ENCODE measurements around the gene EHBP1L1.
"Not testable (repeated sequence)": the region's sequence is repeated elsewhere in the genome, so short reads cannot be mapped to it uniquely, and the experiment has no call there.

The EHBP1L1 gene

GRCh38 chr11:65636108-65637031, 60.5 kb downstream of the EHBP1L1 start:
- DNase-seq (ENCODE audit: low read depth) = no peak

- no peak for DNase-seq (ENCODE audit: low read depth)
Measured at GRCh38 chr11:65637032-65637557, 61.2 kb downstream of the EHBP1L1 start.

- DNase-seq (ENCODE audit: low read depth) = peak; percentile 62
Measured at GRCh38 chr11:65637794-65638419, 62.1 kb downstream of the EHBP1L1 start, which contains the start of gene SIPA1. Gene SIPA1 (plus strand): TSS chr11:65638101. CDS start chr11:65640922, 2,821 bp downstream.

- DNase-seq (ENCODE audit: low read depth) = not testable (repeated sequence)
Measured at GRCh38 chr11:65639228-65639597, 63.4 kb downstream of the EHBP1L1 start.

GRCh38 chr11:65639623-65640482, 64.0 kb downstream of the EHBP1L1 start:
- peak; percentile 33 for DNase-seq (ENCODE audit: low read depth)

GRCh38 chr11:65640483-65641296, 64.8 kb downstream of the EHBP1L1 start:
- DNase-seq (ENCODE audit: low read depth) = no peak

- no peak for DNase-seq (ENCODE audit: low read depth)
Measured at GRCh38 chr11:65641297-65642013, 65.6 kb downstream of the EHBP1L1 start.
